Neuronal stem cell (in vitro differentiated cells): ENCODE results near the gene CCK. TPM values are rescaled to one million over a fixed set of nuclear protein-coding genes. Genes with fewer than 3 reads are reported as not detected.

Source experiments
- DNase-seq: peaks from one replicate; pipeline ENCODE4 v3.0.0-alpha.2; 2013; ENCODE audit warnings: low spot score
- H2AFZ ChIP-seq: one replicate; pipeline ENCODE4 v1.6.1; 2013; ENCODE audit warnings: mild to moderate bottlenecking, low read length, inconsistent platforms
- H2AK5ac ChIP-seq: 2 replicates; pipeline ENCODE4 v1.6.1; 2013; ENCODE audit warnings: low read depth, mild to moderate bottlenecking, inconsistent platforms, low read length, moderate library complexity, mixed read lengths
- H2BK120ac ChIP-seq: 2 replicates; pipeline ENCODE4 v1.6.1; 2013; ENCODE audit warnings: low read depth, mild to moderate bottlenecking, inconsistent platforms, low read length, moderate library complexity, mixed read lengths
- H2BK12ac ChIP-seq: one replicate; pipeline ENCODE4 v1.6.1; 2013; ENCODE audit warnings: low read length, inconsistent platforms
- H2BK15ac ChIP-seq: 2 replicates; pipeline ENCODE4 v1.6.1; 2013; ENCODE audit warnings: mild to moderate bottlenecking, low read length, inconsistent platforms, mixed read lengths
- H2BK5ac ChIP-seq: one replicate; pipeline ENCODE4 v1.6.1; 2013; ENCODE audit warnings: inconsistent platforms, mild to moderate bottlenecking, low read length, moderate library complexity
- H3K14ac ChIP-seq: one replicate; pipeline ENCODE4 v1.6.1; 2013; ENCODE audit warnings: low read length, inconsistent platforms
- H3K18ac ChIP-seq: 2 replicates; pipeline ENCODE4 v1.6.1; 2013; ENCODE audit warnings: low read length, inconsistent platforms
- H3K23ac ChIP-seq: 2 replicates; pipeline ENCODE4 v1.6.1; 2013; ENCODE audit warnings: low read depth, mild to moderate bottlenecking, mixed read lengths, low read length, inconsistent platforms; ENCODE audit not compliant: poor library complexity
- H3K27ac ChIP-seq: replicated peaks from 3 replicates; pipeline ENCODE4 v1.5.1; 2013; ENCODE audit warnings: low read length, inconsistent platforms
- H3K27me3 ChIP-seq, 3 experiments: 2 replicates each; pipeline ENCODE4 v1.6.1; 2013; ENCODE audit warnings: low read length in 3 of 3, mild to moderate bottlenecking in 2 of 3, inconsistent platforms in 1 of 3, low read depth in 1 of 3, mixed read lengths in 1 of 3, moderate library complexity in 1 of 3; ENCODE audit not compliant: control insufficient read depth in 3 of 3, insufficient read depth in 3 of 3
- H3K36me3 ChIP-seq, 2 donors: replicated peaks in 1 of 2; 2 replicates each; pipeline ENCODE4 v1.6.1; 2013; ENCODE audit warnings: low read length in 2 of 2; ENCODE audit not compliant: control insufficient read depth in 2 of 2, insufficient read depth in 2 of 2
- H3K4ac ChIP-seq: 2 replicates; pipeline ENCODE4 v1.6.1; 2013; ENCODE audit warnings: inconsistent platforms, mild to moderate bottlenecking, low read length, moderate library complexity
- H3K4me1 ChIP-seq, 2 donors: 1 replicate in 1 of 2; 2 replicates in 1 of 2; pipeline ENCODE4 v1.6.1; 2013; ENCODE audit warnings: low read length in 2 of 2, low read depth in 1 of 2; ENCODE audit not compliant: control insufficient read depth in 2 of 2, insufficient read depth in 1 of 2
- H3K4me2 ChIP-seq: one replicate; pipeline ENCODE4 v1.6.1; 2013; ENCODE audit warnings: mild to moderate bottlenecking, low read length, inconsistent platforms; ENCODE audit not compliant: insufficient read depth, poor library complexity, severe bottlenecking
- H3K4me3 ChIP-seq, 2 donors: 2 replicates each; pipeline ENCODE4 v1.5.1; 2013; ENCODE audit warnings: low read length in 2 of 2, mild to moderate bottlenecking in 2 of 2, inconsistent platforms in 1 of 2, moderate library complexity in 1 of 2
- H3K79me1 ChIP-seq: one replicate; pipeline ENCODE4 v1.6.1; 2013; ENCODE audit warnings: low read depth, mild to moderate bottlenecking, inconsistent platforms, low read length, moderate library complexity
- H3K9ac ChIP-seq: one replicate; pipeline ENCODE4 v1.6.1; 2013; ENCODE audit warnings: mild to moderate bottlenecking, low read depth, low read length, inconsistent platforms; ENCODE audit not compliant: poor library complexity
- H3K9me3 ChIP-seq, 2 donors: replicated peaks in 1 of 2; 2 replicates each; pipeline versions ENCODE3 to v1.6.1; 2013; ENCODE audit warnings: low read length in 2 of 2, mild to moderate bottlenecking in 2 of 2, inconsistent platforms in 1 of 2, low read depth in 1 of 2, mixed read lengths in 1 of 2, moderate library complexity in 1 of 2; ENCODE audit not compliant: control insufficient read depth in 2 of 2, insufficient read depth in 1 of 2
- H4K8ac ChIP-seq: one replicate; pipeline ENCODE4 v1.6.1; 2013; ENCODE audit warnings: low read depth, mild to moderate bottlenecking, inconsistent platforms, low read length, moderate library complexity
- H4K91ac ChIP-seq: one replicate; pipeline ENCODE4 v1.6.1; 2013; ENCODE audit warnings: low read length, low read depth, mild to moderate bottlenecking, inconsistent platforms; ENCODE audit not compliant: poor library complexity
- WGBS, 2 donors: extraction: QIAGEN DNeasy Blood & Tissue Kit; methylation state at CpG; one replicate each; pipeline ENCODE4 v1.1.7; 2013; ENCODE audit warnings: missing lambda C conversion rate in 2 of 2, mixed read lengths in 1 of 2; ENCODE audit not compliant: insufficient read length in 2 of 2, insufficient replicate concordance in 1 of 2; ENCODE audit errors: extremely low coverage in 2 of 2; 5-methylcytosine and 5-hydroxymethylcytosine counted together
- polyA plus RNA-seq, 2 experiments: library from polyadenylated mRNA; stranded (reverse); fragments of 200-250 nt; gene quantifications; one replicate each; pipeline ENCODE4 v1.2.3, GENCODE V29; 2013

The CCK gene, protein sequence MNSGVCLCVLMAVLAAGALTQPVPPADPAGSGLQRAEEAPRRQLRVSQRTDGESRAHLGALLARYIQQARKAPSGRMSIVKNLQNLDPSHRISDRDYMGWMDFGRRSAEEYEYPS
- polyA plus RNA-seq (2013, experiment 1 of 2): 2.0 TPM
- polyA plus RNA-seq (2013, experiment 2 of 2): 2.3 TPM

DNA sequence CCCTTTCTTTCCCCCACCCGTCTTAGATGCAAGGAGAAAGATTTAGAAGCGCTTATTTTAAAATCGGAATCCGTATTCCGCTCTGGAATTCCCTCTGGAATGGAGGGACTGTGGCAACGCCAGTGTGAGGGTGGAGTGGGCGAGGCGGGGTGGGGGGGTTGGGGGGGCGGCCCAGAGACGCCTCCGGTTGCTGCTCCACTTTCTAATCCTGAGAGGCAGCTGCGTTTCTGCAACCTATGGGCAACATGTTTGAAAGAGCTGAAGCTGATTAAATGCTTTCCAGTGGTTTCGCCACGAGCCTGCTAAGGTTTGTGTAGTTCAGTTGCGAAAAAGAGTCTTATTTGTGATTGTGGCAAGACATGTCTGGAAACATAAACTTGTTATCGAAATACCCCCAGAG, at the start of gene CCK:
Gene CCK, minus strand, starts transcription at position 101 of the 400 bp plus-strand sequence. CDS start 2,555 bp downstream, outside the sequence.
- Histone ChIP-seq H2BK120ac (peak within 1 kb of the TSS; percentile 52), H2BK15ac (peak within 1 kb of the TSS; percentile 83), H3K36me3 (no peaks in the 10 kb centered on the region), H3K27ac (no peak within 1 kb of the TSS), H3K79me1 (no peaks in the 10 kb centered on the region), H2BK12ac (peak within 1 kb of the TSS; percentile 98), H4K91ac (no peak within 1 kb of the TSS), H2BK5ac (peak within 1 kb of the TSS; percentile 45), H3K9me3 (peaks cover 0 to 5% of the 10 kb centered on the region in 2 donors), H3K4me2 (no peak within 1 kb of the TSS), H3K4me3 (no peak within 1 kb of the TSS), H3K18ac (peak within 1 kb of the TSS; percentile 89), H3K14ac (no peak within 1 kb of the TSS), H3K9ac (no peak within 1 kb of the TSS), H3K4me1 (peaks cover 0 to 10% of the 10 kb centered on the region in 2 donors), H3K23ac (peak within 1 kb of the TSS; percentile 88), H4K8ac (no peak within 1 kb of the TSS), H2AFZ (no peak within 1 kb of the TSS), H3K27me3 (peaks cover 0 to 47% (median 14%) of the 10 kb centered on the region in 3 experiments), H3K4ac (peak within 1 kb of the TSS; percentile 69), H2AK5ac (peak within 1 kb of the TSS; percentile 98)
- no CpG with 5 or more reads among the region's 16 CpGs for WGBS, 2 donors
- DNase-seq: no peak

DNA sequence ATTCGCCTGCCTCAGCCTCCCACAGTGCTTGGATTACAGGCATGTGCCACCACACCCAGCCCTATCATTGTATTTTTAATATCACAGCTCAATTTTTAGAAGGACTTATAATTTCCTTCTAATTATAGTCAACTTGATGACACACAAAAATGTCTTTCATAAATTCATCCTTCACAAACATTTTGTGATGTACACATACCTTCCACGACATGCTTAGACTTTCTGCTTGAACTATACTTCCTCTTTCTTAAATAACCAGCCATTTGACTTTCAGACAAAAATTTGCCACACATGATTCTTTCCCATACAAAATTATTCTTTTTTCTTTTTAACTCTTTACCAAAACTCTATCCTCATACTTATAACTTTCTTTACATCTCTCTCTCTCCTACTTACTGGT, 48.4 kb upstream of the CCK start:
- no peaks in the 10 kb centered on the region for H3K27me3 ChIP-seq
- no peak overlapping the region for H3K4ac ChIP-seq
- WGBS, 2 donors: no CpG with 5 or more reads among the region's 2 CpGs
- no peaks in the 10 kb centered on the region for H3K36me3 ChIP-seq
- no peak overlapping the region for H2BK15ac ChIP-seq
- H3K4me1 ChIP-seq: no peaks in the 10 kb centered on the region
- no peak for DNase-seq
- no peak overlapping the region for H3K4me2 ChIP-seq
- H4K8ac ChIP-seq: no peak overlapping the region
- no peaks in the 10 kb centered on the region for H3K79me1 ChIP-seq
- no peak overlapping the region for H3K9ac ChIP-seq
- H3K27ac ChIP-seq: no peak overlapping the region
- no peak overlapping the region for H2AK5ac ChIP-seq
- H4K91ac ChIP-seq: no peak overlapping the region
- H3K14ac ChIP-seq: no peak overlapping the region
- no peak overlapping the region for H3K23ac ChIP-seq
- no peak overlapping the region for H2BK5ac ChIP-seq
- no peak overlapping the region for H3K18ac ChIP-seq
- no peak overlapping the region for H2AFZ ChIP-seq
- peaks cover 0 to 6% of the 10 kb centered on the region in 2 donors for H3K9me3 ChIP-seq
- no peak overlapping the region for H3K4me3 ChIP-seq
- no peak overlapping the region for H2BK12ac ChIP-seq
- no peak overlapping the region for H2BK120ac ChIP-seq

DNA sequence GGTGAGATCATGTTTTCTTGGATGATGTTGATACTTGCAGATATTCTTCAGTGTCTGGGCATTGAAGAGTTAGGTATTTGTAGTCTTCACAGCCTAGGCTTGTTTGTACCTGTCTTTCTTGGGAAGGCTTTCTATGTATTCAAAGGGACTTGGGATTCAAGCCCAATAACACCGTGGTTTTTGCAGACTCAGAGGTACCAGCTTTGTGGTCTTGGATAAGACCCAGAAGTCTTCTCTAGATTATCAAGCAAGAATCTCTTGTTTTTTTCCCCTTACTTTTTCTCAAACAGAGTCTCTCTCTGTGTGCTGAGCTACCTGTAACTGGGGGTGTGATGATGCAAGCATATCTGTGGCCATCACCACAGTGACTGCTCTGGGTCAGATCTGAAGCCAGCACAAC, 42.7 kb upstream of the CCK start:
- no peak overlapping the region for H3K4ac ChIP-seq
- H2BK120ac ChIP-seq: no peak overlapping the region
- H3K14ac ChIP-seq: no peak overlapping the region
- no peaks in the 10 kb centered on the region for H3K4me1 ChIP-seq
- H3K23ac ChIP-seq: no peak overlapping the region
- no peak overlapping the region for H3K27ac ChIP-seq
- H3K9ac ChIP-seq: no peak overlapping the region
- no peak overlapping the region for H4K8ac ChIP-seq
- H3K36me3 ChIP-seq: no peaks in the 10 kb centered on the region
- WGBS, 2 donors: no CpG with 5 or more reads among the region's 1 CpG
- H2BK5ac ChIP-seq: no peak overlapping the region
- no peak overlapping the region for H2AK5ac ChIP-seq
- H3K9me3 ChIP-seq: no peaks in the 10 kb centered on the region
- no peaks in the 10 kb centered on the region for H3K79me1 ChIP-seq
- no peak overlapping the region for H3K4me2 ChIP-seq
- DNase-seq: no peak
- no peak overlapping the region for H2AFZ ChIP-seq
- H4K91ac ChIP-seq: no peak overlapping the region
- no peaks in the 10 kb centered on the region for H3K27me3 ChIP-seq
- no peak overlapping the region for H2BK15ac ChIP-seq
- no peak overlapping the region for H3K18ac ChIP-seq
- no peak overlapping the region for H2BK12ac ChIP-seq
- no peak overlapping the region for H3K4me3 ChIP-seq

DNA sequence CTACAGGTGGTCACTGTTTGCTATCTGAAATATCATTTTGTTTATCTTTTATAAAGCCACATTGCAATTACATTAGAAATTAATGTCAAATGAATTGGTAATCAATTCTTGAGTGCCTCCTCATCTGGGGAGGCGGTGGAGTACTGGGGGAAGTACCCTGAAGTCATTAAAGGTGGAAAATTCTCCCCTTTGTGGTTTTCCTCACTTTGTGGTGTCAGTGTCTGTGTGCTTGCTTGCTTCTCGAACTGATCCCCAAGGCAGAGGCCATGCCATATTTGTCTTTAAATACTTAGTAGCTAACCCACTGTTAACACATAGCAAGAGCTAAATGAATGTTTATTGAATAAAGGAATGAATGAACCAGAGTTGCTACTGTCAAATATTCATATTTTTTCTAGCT, 40.5 kb upstream of the CCK start:
- no peak for DNase-seq
- WGBS, 2 donors: no CpG with 5 or more reads among the region's 2 CpGs

More for the DNA sequence above, 40.5 kb upstream of the CCK start:
- no peak overlapping the region for H3K4me2 ChIP-seq
- H2AFZ ChIP-seq: no peak overlapping the region
- no peaks in the 10 kb centered on the region for H3K4me1 ChIP-seq
- H2BK5ac ChIP-seq: no peak overlapping the region
- H3K27me3 ChIP-seq: no peaks in the 10 kb centered on the region
- no peaks in the 10 kb centered on the region for H3K79me1 ChIP-seq
- H4K8ac ChIP-seq: no peak overlapping the region
- no peak overlapping the region for H3K27ac ChIP-seq
- no peak overlapping the region for H3K9ac ChIP-seq
- no peak overlapping the region for H3K4me3 ChIP-seq
- H4K91ac ChIP-seq: no peak overlapping the region
- H3K9me3 ChIP-seq: no peaks in the 10 kb centered on the region
- no peaks in the 10 kb centered on the region for H3K36me3 ChIP-seq
- no peak overlapping the region for H2BK12ac ChIP-seq
- H3K23ac ChIP-seq: no peak overlapping the region
- no peak overlapping the region for H2BK120ac ChIP-seq
- no peak overlapping the region for H3K18ac ChIP-seq
- H2AK5ac ChIP-seq: no peak overlapping the region
- no peak overlapping the region for H2BK15ac ChIP-seq
- no peak overlapping the region for H3K4ac ChIP-seq
- no peak overlapping the region for H3K14ac ChIP-seq
